MCF 10A (cell line): ENCODE results near the gene CEP70. TPM values are rescaled to one million over a fixed set of nuclear protein-coding genes. Genes with fewer than 3 reads are reported as not detected.

Experiments used
- BruUV-seq: library from RNA; stranded (reverse); fragments of 400-500 nt; replicated peaks from 2 replicates; lab custom pipeline; 2021; lab: Mats Ljungman, UMichigan
- CTCF ChIA-PET: fragments of 300-600 bp; sonication (Branson Sonifier 250); formaldehyde crosslinking; extraction: SDS; loops from one replicate; lab custom pipeline; 2021; ENCODE audit warnings: antibody characterized with exemption, inconsistent platforms; lab: Yijun Ruan, JAX
- POLR2A ChIA-PET: fragments of 300-600, 350-650 bp; sonication (Branson Sonifier 250); formaldehyde crosslinking; extraction: SDS; loops from one replicate; lab custom pipeline; 2020; ENCODE audit warnings: antibody characterized with exemption, inconsistent platforms; lab: Yijun Ruan, JAX
- DNase-seq: peaks from one replicate; pipeline ENCODE4 v3.0.0-alpha.2; 2018; ENCODE audit not compliant: unreplicated experiment
- H3K27ac Mint-ChIP-seq: one replicate; pipeline ENCODE4 v1.8.0; 2022; ENCODE audit warnings: mild to moderate bottlenecking, low read depth, mixed read lengths; ENCODE audit not compliant: unreplicated experiment
- H3K27me3 Mint-ChIP-seq: one replicate; pipeline ENCODE4 v1.8.0; 2022; ENCODE audit warnings: mixed read lengths; ENCODE audit not compliant: insufficient read depth, unreplicated experiment
- H3K36me3 Mint-ChIP-seq: one replicate; pipeline ENCODE4 v1.8.0; 2022; ENCODE audit warnings: mild to moderate bottlenecking, moderate library complexity, mixed read lengths; ENCODE audit not compliant: insufficient read depth, unreplicated experiment
- H3K4me1 Mint-ChIP-seq: one replicate; pipeline ENCODE4 v1.8.0; 2022; ENCODE audit warnings: mixed read lengths; ENCODE audit not compliant: insufficient read depth, unreplicated experiment
- H3K4me3 Mint-ChIP-seq: one replicate; pipeline ENCODE4 v1.8.0; 2022; ENCODE audit warnings: mild to moderate bottlenecking, moderate library complexity, mixed read lengths; ENCODE audit not compliant: unreplicated experiment
- H3K9me3 Mint-ChIP-seq: one replicate; pipeline ENCODE4 v1.8.0; 2022; ENCODE audit warnings: mixed read lengths; ENCODE audit not compliant: unreplicated experiment
- intact Hi-C: fragments of 100-400 bp; cut with micrococcal nuclease; formaldehyde crosslinking; loops from 2 replicates; pipeline ENCODE4 v1.14.1; 2022
- total RNA-seq: library from RNA; stranded (reverse); gene quantifications from 2 replicates; pipeline ENCODE4 v1.2.3, GENCODE V29; 2022
- TF ChIP-seq, protein P1 (sequence below): fragments of 200-600 bp; IDR thresholded peaks from one replicate; pipeline ENCODE4 v1.8.0; 2022; ENCODE audit warnings: antibody characterized with exemption, mild to moderate bottlenecking; ENCODE audit not compliant: unreplicated experiment

Gene CEP70
- total RNA-seq, 1 experiment from 2014 or later, result 21.3 TPM

DNA sequence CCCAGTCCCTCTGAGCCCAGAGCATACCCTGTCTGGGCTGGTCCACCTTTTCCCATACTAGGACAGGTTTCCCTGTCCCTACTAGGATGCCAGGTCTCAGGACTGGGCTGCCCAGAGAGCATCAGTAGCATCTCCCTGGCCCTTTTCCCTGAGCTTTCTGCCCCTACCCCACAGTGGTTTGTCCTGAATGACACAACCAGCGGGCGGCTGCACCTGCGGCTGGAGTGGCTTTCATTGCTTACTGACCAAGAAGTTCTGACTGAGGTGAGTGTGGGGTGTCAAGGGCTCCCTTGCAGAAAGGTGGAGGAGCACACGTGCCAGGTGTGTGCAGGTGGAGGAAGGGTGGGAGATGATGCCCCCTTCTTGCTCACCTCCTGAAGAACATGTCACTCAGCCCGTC lies 126.1 kb downstream of the CEP70 start:
- BruUV-seq, result no TSS peak
- Mint-ChIP-seq H3K36me3 (no peaks in the 10 kb centered on the region), H3K27ac (no peak overlapping the region), H3K27me3 (no peaks in the 10 kb centered on the region), H3K4me1 (peaks cover 6% of the 10 kb centered on the region), H3K4me3 (no peak overlapping the region), H3K9me3 (no peaks in the 10 kb centered on the region)
- TF ChIP-seq, protein P1, sequence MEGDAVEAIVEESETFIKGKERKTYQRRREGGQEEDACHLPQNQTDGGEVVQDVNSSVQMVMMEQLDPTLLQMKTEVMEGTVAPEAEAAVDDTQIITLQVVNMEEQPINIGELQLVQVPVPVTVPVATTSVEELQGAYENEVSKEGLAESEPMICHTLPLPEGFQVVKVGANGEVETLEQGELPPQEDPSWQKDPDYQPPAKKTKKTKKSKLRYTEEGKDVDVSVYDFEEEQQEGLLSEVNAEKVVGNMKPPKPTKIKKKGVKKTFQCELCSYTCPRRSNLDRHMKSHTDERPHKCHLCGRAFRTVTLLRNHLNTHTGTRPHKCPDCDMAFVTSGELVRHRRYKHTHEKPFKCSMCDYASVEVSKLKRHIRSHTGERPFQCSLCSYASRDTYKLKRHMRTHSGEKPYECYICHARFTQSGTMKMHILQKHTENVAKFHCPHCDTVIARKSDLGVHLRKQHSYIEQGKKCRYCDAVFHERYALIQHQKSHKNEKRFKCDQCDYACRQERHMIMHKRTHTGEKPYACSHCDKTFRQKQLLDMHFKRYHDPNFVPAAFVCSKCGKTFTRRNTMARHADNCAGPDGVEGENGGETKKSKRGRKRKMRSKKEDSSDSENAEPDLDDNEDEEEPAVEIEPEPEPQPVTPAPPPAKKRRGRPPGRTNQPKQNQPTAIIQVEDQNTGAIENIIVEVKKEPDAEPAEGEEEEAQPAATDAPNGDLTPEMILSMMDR, result no peak
- CTCF ChIA-PET, result interaction anchor here (0.7 to 4.6 kb wide), 5 partner anchors 11 to 1660 kb away, joined by 3 to 19 read pairs (median 5); no protein-coding TSS in a partner anchor
- intact Hi-C loops, result no loop called here
- DNase-seq, result no peak
- POLR2A ChIA-PET, result no interaction called here

DNA sequence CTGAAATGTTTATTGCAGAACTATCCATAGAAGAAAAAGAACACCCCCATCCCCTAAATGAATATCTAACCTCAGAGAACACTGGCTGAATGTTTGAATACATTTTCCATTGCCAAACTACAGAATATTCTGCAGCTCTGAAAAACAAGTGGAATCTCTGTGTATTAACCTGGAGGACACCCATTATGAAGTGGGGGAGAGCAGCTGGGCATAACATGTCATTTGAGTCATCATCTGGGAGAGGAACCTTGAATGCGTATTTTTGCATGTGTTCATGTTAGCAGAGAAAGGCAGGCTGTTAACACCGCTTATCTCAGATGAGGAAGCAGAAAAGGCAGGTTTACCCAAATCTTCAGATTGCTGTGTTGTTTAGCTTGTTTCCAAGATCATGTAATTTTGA lies 128.1 kb downstream of the CEP70 start:
- intact Hi-C loops, result no loop called here
- Mint-ChIP-seq H3K4me3 (no peak overlapping the region), H3K4me1 (peaks cover 6% of the 10 kb centered on the region), H3K9me3 (no peaks in the 10 kb centered on the region), H3K36me3 (no peaks in the 10 kb centered on the region), H3K27ac (no peak overlapping the region), H3K27me3 (no peaks in the 10 kb centered on the region)
- POLR2A ChIA-PET, result interaction anchor here (0.7 kb wide), 1 partner anchor 63 kb away, joined by 3 read pairs; no protein-coding TSS in a partner anchor
- CTCF ChIA-PET, result interaction anchor here (1.1 to 4.6 kb wide), 2 partner anchors 13 to 47 kb away, joined by 5 to 19 read pairs; no protein-coding TSS in a partner anchor
- no peak for DNase-seq
- TF ChIP-seq, protein P1, result no peak
- BruUV-seq, result no TSS peak

DNA sequence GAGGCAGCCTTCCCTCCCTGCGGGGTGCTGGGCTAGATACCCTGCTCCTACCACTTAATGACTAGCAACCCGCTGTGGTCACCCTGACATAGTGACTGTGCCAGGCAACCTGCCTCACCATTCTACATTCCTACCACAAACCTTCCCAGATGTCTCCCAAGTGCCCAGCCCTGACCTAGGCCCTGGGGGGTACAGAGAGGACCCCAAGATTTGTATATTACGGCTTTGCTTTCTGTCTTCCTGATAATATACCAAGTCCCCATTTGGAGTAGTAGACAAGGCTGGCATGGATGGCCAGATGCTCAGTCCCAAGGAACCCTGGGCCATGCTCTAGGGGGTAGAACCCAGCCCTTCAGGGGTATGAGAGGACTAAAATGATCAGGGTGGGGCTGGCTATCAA lies 128.6 kb downstream of the CEP70 start:
- no peak for DNase-seq
- H3K27ac Mint-ChIP-seq, result no peak overlapping the region
- H3K27me3 Mint-ChIP-seq, result no peaks in the 10 kb centered on the region
- BruUV-seq, result no TSS peak
- intact Hi-C loops, result no loop called here
- ChIA-PET CTCF (interaction anchor here (0.6 kb wide), 1 partner anchor 127 kb away, joined by 3 read pairs; no protein-coding TSS in a partner anchor), POLR2A (no interaction called here)
- H3K36me3 Mint-ChIP-seq, result no peaks in the 10 kb centered on the region
- peaks cover 6% of the 10 kb centered on the region for H3K4me1 Mint-ChIP-seq
- no peak overlapping the region for H3K4me3 Mint-ChIP-seq
- no peaks in the 10 kb centered on the region for H3K9me3 Mint-ChIP-seq
- TF ChIP-seq, protein P1, result no peak

DNA sequence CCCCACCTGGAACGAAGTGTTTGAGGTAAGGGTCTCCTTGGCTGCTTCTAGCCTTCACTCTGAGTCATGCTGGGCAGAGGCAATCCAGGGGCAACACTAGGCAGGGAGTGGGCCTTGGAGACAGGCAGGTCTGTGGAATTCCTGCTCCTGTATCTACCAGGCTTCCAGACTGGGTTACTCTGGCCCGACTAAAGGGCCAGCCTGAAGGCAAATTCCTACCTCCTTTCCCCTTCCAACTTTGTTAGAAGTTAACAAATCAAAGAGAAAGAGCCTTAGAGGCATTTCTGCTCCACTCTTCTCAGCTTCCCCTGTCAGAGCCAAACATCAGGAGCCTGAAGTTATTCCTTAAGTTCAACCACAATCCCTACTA lies 129.6 kb downstream of the CEP70 start:
- no peaks in the 10 kb centered on the region for H3K27me3 Mint-ChIP-seq
- H3K27ac Mint-ChIP-seq, result no peak overlapping the region
- no peaks in the 10 kb centered on the region for H3K36me3 Mint-ChIP-seq
- no TSS peak for BruUV-seq
- intact Hi-C loops, result no loop called here
- no peak for DNase-seq
- ChIA-PET POLR2A (no interaction called here), CTCF (interaction anchor here (0.6 kb wide), 1 partner anchor 183 kb away, joined by 3 read pairs; no protein-coding TSS in a partner anchor)
- peaks cover 6% of the 10 kb centered on the region for H3K4me1 Mint-ChIP-seq
- TF ChIP-seq, protein P1, result no peak
- H3K4me3 Mint-ChIP-seq, result no peak overlapping the region
- H3K9me3 Mint-ChIP-seq, result no peaks in the 10 kb centered on the region
